NCI-H128 (cell line): ENCODE data around the gene HEATR3.

ENCODE experiments used
- DNase-seq: peaks from one replicate; lab custom pipeline; 2025; ENCODE audit not compliant: unreplicated experiment; lab: John Stamatoyannopoulos, UW

The HEATR3 gene, protein sequence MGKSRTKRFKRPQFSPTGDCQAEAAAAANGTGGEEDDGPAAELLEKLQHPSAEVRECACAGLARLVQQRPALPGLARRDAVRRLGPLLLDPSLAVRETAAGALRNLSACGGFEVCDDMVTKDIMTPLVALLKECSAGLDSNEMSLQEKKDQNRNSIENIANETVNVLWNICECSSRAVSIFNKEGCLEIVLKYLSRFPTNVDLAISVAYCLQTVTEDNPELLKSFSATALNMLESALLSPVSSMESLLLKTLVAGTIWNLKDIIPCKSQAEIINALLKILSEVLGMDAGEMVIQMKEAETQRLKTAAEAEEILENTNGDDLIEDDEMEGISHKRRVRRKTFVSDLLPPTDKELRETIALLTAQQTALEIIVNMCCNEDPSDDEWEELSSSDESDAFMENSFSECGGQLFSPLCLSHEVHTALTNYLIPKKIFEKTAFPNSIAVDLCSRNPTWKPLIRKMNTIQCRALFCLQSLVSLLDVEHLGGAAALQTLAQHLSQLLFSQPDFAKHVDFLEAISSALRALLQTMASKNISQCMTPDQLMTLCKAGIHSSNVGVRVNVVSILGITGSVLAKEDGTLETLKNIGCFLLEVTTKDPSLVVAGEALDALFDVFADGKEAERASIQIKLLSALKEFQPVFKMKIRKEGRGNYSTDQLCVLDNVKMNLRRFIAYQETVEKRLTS

DNA sequence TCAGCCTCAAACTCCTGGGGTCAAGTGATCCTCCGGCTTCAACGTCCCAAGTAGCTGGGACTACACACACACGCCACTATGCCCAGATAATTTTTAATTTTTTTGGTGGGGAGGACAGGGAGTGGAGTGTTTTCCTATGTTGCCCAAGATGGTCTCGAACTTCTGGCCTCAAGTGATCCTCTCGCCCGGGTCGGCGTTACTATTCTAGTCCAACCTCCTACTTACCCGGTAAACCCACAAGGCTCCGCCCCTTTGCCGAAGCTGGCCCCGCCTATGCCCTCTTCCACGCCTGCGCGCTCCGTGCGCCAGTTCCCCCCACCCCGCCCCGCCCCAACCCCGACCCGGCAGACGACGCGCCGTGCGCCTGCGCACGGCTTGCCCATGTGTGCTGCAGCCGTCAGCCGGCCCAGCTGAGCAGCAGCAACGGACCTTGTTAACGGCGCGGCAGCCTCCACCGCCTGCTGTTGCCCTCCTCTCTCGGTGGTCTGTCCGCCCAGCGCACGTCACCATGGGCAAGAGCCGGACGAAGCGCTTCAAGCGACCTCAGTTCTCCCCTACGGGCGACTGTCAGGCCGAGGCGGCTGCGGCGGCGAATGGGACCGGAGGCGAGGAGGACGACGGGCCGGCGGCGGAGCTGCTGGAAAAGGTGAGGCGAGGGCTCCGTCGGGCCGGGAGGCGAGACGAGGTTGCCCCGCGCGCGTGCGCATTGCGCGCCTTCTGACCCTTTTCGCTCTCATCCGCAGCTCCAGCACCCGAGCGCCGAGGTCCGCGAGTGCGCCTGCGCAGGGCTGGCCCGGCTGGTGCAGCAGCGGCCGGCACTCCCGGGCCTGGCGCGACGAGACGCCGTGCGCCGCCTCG lies at the start of gene HEATR3:
TSS of gene HEATR3 (plus strand) at position 347 of the 858 bp plus-strand sequence. CDS start at position 509, 162 bp downstream.
- peak; percentile 62 for DNase-seq

DNA sequence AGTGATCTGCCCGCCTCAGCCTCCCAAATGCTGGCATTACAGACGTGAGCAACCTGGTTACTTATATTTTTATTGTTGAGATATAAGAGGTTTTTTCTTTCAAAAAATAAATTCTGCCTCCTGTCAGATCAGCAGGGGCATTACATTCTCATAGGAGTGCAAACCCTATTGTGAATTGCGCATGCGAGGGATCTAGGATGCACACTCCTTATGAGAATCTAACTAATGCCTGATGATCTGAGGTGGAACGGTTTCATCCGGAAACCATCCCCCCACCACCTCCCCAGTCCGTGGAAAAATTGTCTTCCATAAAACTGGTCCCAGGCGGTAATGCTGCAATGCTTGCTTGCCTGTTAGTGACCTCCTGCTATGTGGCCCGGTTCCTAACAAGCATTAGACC lies 48.2 kb upstream of the HEATR3 start:
- no peak for DNase-seq

DNA sequence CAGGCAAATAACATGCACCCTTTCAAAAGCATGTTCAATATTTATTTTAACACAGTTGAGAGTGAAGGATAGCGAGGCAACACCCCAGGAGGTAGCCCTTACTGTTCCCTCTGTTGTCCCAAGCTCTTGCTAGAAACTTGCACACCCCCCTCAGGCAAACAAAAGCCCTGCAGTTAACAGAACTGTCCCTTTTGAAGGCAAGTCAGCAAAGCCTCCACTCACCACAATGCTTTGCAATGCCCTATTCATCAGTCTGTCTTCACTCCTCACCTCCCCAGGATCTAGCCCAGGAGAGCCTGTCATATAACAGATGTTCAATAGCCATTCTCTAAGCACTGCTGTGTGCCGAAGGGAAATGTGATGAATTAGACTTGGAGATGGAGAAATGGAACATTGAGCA lies 44.2 kb upstream of the HEATR3 start:
- no peak for DNase-seq

DNA sequence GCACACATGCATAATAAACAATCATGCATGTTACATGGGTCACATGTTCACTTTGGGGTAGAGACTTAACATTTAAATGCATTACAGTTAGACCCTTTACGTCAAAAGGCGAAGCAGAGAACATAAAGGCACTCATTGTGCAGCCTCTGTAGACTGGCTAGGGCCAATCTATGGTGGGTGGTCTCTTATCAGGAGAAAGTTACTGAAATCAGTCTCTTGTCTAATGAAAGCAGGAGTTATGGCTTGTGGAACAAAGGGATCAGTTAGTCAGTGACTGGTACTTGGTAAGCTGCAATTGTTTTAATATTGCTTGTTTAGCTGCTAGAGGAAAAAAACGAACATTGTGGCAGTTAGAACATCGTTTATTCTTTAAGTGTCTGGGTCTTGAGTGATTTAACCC lies 42.1 kb upstream of the HEATR3 start:
- no peak for DNase-seq

DNA sequence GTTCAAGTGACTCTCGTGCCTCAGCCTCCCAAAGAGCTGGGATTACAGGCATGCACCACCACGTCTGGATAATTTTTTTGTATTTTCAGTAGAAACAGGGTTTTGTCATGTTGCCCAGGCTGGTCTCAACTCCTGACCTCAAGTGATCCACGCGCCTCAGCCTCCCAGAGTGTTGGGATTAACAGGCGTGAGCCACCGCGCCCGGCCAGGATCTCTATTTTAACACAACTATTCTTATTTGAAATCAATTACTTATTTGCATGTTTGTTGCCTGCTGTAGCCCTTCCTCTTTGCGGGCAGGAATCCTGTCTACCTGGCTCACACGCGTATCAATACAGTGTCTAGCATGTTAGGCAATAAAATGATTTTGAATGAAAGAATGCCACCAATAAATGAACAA lies 41.6 kb upstream of the HEATR3 start:
- DNase-seq = no peak

DNA sequence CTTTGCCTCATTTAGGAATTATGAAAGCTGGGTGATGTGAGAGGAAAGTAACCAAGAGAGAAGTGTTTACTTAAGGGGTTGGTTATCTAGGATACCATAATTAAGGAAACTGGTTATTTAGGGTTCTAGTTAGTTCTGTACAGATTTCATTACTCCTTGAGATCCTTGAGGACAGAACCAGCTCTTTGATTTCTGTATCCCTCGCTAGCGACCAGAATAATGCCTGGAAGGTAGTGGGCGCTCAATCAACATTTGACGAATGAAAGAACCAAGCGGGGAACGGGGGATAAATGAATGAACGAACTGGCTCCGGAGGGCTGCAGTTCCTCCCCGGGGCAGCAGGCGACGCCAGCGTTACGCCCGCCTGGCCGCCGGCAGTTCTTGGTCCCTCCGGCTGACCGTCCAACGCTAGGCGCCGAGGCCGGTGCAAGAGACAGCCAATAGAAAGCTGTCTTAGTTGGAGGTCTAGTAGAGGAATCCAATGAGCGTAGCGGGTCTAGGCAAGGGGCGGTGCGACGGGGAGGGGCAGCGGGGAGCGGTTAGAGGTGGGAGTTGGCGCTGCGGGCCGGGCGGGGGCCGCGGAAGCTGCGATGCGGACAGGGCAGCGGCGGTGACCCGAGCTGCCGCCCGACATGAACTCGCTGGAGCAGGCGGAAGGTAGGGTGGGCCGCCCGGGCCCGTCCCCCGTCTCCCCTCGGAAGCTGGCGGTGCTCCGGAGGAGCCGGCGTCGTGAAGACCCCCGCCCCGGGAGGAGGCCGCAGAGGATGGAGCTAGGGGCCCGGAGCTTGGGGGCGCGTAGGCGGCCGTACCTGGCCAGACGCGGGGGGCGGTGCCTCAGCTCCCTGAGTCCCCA lies 40.9 kb upstream of the HEATR3 start, which contains the start of gene CNEP1R1:
TSS of gene CNEP1R1 (plus strand) at position 542 of the 853 bp plus-strand sequence. CDS start at position 633, 91 bp downstream.
- DNase-seq = peak; percentile 82

DNA sequence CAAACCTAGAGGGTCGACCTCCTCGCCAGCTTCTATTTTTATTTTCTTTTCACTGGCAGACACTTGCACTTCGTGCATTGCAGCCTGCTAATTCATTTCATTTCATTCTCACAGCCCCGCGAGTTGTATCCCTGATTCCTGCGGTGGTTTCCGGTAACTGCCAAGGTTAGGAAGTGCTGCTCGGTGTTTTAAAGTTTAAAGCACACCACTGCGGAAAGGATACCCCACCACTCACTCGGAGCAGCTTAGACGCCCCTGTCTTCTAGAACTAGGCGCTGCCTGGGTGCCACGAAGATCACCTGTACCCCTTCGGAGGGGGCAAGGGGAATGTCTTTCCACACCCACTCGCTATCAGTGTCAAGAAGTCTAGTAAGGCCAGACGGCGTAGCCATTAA lies 40.2 kb upstream of the HEATR3 start:
- no peak for DNase-seq

DNA sequence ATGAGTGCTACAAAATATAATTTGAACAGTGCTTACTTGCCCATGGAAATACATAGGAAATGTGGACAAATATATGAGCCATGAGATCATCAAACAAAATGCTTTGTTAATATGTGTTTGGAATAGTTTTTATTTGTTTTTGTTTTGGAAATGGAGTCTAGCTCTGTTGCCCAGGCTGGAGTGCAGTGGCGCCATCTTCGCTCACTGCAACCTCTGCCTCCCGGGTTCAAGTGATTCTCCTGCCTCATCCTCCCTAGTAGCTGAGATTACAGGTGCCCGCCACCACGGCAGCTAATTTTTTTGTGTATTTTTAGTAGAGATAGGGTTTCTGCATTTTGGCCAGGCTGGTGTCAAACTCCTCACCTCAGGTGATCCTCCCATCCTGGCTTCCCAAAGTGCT lies 37.9 kb upstream of the HEATR3 start:
- no peak for DNase-seq

DNA sequence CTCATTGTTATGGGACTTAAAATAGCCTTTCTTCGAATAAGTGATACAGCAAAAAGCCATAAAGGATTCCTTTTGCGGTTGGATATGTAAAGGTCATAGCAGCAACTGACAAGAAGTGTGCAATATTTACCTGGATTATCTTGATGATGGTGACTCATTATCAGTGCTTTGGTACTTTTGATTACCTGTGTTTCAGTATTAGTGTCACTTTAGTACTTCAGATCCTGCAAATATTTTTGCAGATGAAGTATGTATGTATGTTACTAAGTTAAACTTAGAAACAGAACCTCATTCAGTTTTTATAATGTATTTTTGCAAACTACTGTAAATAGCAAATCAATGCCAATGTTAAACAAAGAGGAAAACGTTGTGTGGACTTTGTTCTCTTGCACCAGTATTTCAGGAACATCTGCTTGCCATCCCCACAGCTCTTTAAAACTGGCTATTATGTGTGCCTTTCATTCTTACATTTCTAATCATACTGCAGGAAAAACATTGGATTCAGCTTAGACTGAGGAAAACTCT lies 30.2 kb upstream of the HEATR3 start:
- no peak for DNase-seq

DNA sequence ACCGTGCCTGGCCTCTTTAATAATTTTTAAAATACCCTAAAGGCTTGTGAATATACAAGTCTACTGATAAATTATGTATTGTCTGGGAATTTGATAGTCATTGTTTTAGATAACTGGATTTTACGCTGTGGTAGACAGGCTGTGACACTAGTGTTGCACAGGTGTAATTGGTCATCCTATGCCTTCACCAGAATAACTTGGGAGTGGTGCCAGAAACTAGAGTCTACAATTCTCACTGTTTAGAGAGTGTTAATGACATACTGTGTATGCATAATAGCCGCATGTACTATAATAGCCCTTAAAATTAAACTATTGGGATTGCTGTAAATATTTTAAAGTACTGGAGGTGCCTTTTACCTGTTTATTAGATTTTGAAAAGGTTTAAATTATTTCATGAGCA lies 29.3 kb upstream of the HEATR3 start:
- DNase-seq = no peak

DNA sequence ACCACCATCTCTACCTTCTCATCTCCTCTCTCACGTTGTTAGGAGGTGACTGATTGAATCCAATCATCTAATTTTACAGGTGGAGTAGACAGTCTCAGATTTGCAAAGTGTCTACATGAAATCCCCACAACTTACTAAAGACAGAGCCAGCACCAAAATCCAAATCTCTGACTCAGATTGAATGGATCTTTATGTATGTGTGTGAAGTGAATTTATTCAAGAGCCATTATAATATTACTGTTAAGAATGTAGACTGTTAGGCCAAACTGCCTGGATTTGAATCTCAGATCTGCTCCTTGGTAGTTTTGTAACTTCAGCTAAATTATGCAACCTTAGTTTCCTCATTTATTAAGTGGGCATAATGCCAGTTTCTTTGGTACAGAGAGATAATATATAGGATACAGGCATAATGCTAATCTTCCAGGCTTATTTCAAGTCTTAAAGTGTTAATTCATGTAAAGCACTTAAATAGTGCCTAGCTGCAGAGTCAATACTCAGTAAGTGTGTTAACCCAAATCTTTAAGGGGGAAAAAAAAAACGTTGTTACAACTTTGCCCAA lies 28.0 kb upstream of the HEATR3 start:
- DNase-seq = no peak

DNA sequence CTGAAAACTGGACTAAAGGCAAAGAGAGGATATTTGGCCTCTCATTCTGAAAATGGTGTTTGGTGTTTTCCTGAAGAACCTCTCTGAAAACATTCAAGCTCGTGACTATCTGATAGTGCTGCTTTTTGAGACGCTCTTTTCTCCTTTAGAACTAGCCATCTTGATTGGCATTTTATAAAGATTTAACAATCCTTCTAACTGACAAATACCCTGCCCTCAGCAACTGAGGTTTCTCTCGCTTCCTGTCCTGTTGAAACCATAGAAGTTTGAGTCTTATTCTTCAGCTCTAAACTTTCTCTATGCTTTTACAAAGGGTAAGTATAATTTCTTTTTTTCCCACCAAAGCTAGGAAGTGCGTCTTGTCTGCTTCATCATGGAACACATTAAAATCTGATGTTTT lies 27.5 kb upstream of the HEATR3 start:
- no peak for DNase-seq

DNA sequence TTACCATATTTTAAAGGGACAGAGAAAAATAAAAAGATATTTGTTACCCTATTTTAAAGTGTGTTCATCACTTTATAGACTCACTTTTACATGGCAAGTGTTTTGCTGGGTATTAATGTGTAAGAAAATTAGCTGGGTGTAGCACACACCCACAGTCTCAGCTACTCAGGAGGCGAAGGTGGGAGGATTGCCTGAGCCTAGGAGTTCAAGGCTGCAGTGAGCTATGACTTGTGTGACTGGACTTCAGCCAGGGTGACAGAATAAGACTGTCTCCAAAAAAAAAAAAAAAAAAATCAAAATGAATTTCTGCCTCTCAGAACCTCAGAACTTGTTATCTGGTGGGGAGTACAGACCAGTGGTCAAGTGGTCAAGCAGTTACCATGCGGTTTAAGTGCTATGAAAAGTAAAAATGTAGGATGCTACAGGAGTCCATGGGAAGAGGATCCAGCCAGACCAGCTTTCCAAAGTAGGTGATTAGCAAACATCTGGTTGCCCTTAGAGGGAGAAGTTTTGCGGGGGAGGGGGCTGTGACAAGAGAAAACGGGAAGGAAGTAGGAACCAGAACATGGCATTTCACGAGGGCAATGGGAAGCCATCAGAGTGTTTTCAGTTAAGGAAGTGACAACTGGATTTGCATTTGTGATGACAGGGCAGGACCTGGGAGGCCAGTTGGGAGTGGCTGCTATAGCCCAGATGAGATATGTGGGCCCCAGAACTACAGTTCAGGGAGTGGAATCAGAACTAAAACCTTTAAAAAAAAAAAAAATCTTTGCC lies 26.8 kb upstream of the HEATR3 start:
- DNase-seq = no peak

DNA sequence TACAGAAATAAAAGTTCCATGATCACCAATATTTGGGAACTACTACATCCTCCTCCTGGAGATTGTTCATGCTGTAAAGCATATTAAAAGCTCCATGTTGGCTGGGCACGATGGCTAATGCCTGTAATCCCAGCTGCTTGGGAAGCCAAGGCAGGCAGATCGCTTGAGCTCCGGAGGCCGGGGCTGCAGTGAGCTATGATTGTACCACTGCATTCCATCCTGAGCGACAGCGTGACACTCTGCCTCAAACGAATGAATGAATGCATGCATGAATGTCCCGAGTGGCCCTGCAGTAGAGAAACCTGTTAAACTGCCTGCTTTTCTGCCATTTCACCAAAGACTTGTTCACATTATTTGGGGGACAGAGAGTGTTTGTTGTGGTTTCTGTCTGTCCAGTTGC lies 25.8 kb upstream of the HEATR3 start:
- no peak for DNase-seq

DNA sequence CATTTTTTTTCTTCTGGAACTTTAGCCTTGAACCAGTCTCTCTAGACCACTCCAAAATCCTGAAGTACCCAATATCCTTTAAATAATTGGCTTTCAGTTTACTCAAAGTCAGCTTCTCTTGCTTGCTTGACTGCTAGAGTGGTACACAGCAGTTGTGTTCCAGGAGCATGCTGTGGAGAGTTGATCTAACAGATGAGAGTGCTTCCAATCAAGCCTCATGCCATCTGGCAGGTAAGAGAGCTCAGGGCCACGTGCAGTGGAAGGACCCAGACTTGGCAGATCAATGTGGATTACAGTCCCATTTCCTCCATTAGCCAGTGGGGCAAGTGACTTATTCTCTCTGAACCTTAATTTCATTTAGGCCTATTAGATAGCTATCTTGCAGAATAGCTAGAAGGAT lies 25.1 kb upstream of the HEATR3 start:
- no peak for DNase-seq

DNA sequence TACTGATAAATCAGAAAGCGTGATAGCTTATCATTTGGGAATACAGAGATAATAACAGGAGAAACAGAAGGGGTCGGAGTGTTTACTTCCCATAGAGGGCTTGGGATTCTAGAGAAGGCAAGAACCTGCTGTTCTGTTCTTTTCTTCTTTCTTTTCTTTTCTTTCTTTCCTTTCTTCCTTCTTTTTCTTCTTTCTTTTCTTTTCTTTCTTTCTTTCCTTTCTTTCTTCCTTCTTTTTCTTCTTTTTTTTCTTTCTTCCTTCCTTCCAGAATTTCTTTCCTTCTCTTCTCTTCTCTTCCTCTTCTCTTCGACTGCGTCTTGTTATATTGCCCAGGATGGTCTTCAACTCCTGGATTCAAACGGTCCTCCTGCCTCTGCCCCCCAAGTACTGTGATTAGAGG lies 22.4 kb upstream of the HEATR3 start:
- DNase-seq = no peak

DNA sequence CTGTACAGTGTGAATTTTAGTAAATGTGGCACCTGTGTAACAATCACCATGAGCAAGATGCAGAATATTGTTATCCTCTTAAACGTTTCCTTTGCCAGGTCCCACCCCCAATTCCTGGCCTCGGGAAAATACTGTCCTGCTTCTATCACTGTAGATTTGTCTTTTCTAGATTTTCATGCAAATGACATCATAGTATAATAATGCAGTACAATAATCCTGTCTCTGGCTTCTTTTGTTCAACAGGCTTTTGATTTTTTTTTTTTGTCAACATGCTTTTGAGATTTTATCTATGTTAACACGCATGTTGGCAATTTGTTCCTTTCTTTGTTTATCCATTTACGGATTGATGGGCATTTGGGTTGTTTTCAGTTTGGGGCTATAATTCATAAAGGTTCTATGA lies 20.4 kb upstream of the HEATR3 start:
- DNase-seq = no peak

DNA sequence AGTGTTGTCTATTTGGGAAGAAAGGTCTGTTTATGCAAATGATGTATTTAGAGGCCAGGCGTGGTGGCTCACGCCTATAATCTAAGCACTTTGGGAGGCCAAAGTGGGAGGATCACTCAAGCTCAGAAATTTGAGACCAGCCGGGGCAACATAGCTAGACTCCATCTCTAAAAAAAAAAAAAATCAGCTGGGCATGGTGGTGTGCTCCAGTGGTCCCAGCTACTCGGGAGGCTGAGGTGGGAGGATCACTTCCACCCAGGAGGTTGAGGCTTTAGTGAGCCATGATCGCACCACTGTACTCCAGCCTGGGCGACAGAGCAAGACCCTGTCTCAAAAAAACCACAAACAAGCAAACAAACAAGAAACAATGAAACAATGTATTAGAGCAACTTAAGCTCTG lies 18.9 kb upstream of the HEATR3 start:
- DNase-seq = no peak

DNA sequence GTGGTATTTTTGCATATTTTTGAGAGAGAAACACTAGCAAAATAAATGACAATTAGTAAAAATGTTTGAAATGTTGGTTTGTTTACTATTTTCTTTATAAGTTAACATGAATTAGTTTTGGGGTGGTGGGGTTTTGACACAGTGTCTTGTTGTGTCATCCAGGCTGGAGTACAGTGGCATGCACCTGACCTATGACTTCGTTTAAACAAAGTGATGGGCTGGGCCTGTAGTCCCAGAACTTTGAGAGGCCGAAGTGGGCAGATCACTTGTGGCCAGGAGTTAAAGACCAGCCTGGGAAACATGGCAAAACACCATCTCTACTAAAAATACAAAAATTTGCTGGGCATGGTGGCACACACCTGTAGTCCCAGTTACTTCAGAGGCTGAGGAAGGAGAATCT lies 17.9 kb upstream of the HEATR3 start:
- DNase-seq = no peak
